ENCODE measurements around the gene ANKRD62. TPM values are rescaled to one million over a fixed set of nuclear protein-coding genes. Genes with fewer than 3 reads are reported as not detected.

Gene ANKRD62
- total RNA-seq, 3 donors from 2014 or later = not detected

DNA sequence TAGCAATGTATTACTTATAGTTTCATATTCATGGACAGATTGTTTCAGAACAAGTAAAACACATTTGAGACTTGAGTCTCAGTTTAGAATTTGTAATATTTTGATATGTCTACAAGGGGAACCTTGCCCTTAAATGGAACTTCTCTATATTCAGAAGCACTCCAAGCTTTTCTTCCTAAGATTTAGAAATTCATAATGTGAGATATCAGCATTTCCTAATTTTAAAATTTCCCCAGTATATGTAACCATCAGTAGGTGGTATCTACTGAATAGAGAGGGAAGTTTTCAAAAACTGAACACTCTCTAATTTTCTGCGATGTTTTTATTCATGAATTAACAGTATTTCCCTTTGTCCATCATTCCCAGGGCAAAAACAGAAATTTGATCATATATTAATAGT, 7.6 kb downstream of the ANKRD62 start:
- DNase-seq (ENCODE audit: low spot score in 2 of 2) = no peak
- H3K27ac ChIP-seq = no peak overlapping the region
- H3K9me3 ChIP-seq = no peaks in the 10 kb centered on the region
- H3K4me1 ChIP-seq = no peaks in the 10 kb centered on the region
- intact Hi-C loops (cut with DNase I; ENCODE audit: low total_unique reads) = no loop called here
- no peaks in the 10 kb centered on the region for H3K27me3 ChIP-seq
- TF ChIP-seq, protein P1, sequence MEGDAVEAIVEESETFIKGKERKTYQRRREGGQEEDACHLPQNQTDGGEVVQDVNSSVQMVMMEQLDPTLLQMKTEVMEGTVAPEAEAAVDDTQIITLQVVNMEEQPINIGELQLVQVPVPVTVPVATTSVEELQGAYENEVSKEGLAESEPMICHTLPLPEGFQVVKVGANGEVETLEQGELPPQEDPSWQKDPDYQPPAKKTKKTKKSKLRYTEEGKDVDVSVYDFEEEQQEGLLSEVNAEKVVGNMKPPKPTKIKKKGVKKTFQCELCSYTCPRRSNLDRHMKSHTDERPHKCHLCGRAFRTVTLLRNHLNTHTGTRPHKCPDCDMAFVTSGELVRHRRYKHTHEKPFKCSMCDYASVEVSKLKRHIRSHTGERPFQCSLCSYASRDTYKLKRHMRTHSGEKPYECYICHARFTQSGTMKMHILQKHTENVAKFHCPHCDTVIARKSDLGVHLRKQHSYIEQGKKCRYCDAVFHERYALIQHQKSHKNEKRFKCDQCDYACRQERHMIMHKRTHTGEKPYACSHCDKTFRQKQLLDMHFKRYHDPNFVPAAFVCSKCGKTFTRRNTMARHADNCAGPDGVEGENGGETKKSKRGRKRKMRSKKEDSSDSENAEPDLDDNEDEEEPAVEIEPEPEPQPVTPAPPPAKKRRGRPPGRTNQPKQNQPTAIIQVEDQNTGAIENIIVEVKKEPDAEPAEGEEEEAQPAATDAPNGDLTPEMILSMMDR (IDR thresholded peaks at IDR 0.05) = no peak
- TF ChIP-seq POLR2A (IDR thresholded peaks at IDR 0.05) (no peak), POLR2AphosphoS5 (IDR thresholded peaks at IDR 0.05) (no peak)
- no peaks in the 10 kb centered on the region for H3K36me3 ChIP-seq
- no peak overlapping the region for H3K4me3 ChIP-seq

DNA sequence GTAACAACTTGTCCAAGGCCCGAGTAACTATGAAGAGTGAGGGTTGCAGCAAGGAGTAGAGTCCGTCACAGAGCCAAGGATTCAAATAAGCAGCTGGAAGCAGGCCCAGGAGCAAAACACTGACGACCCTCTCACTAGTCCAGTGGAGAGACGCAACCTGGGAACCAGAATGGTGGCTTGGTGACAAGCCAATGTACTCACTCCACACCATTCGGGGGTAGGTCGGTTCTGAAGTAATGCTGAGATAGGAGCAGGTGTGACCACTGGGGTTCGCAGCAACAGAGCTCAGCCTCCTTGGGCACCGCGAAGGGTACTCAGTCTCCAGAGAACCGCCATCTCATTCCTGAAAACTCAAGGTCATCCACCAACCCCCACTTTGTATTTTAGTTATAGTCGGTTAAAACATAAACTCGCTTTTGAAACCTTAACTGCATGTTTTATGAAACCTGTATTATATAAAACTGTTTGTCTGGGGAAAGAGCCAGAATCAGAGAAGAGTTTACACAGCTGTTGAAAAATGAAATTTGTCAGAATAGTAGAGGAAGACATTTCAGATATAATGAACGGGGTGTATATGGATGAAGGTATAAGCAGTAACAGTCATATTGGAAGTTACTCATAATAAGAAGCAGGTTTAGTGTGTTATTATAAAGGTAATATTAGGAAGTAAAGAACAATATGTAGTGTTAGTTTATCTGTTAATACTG, 8.6 kb downstream of the ANKRD62 start:
- no peaks in the 10 kb centered on the region for H3K9me3 ChIP-seq
- intact Hi-C loops (cut with DNase I; ENCODE audit: low total_unique reads) = no loop called here
- no peaks in the 10 kb centered on the region for H3K27me3 ChIP-seq
- no peak for TF ChIP-seq POLR2A (IDR thresholded peaks at IDR 0.05)
- TF ChIP-seq, protein P1 (IDR thresholded peaks at IDR 0.05) = no peak
- no peak overlapping the region for H3K27ac ChIP-seq
- DNase-seq (ENCODE audit: low spot score in 2 of 2) = no peak
- no peaks in the 10 kb centered on the region for H3K4me1 ChIP-seq
- no peaks in the 10 kb centered on the region for H3K36me3 ChIP-seq
- H3K4me3 ChIP-seq = no peak overlapping the region

DNA sequence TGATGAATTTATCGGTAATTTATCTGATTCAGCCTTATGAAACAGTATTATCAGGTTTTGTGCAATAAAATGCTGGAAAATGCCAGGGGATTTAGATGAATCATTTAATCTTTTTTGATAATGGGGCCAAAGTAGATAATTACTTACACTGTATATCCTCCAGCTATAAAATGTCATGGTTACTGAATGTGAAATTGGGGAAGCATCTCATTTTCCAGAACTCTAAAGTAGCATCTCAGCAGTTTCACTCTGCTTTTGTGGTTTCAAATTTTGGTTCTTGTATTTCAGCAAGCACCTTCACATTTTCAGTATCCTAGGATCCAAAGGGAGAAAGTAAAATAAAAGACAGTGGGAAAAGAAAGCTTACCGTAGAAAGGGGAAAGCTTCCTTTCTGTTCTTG, 12.8 kb downstream of the ANKRD62 start:
- intact Hi-C loops (cut with DNase I; ENCODE audit: low total_unique reads) = no loop called here
- H3K27ac ChIP-seq = no peak overlapping the region

DNA sequence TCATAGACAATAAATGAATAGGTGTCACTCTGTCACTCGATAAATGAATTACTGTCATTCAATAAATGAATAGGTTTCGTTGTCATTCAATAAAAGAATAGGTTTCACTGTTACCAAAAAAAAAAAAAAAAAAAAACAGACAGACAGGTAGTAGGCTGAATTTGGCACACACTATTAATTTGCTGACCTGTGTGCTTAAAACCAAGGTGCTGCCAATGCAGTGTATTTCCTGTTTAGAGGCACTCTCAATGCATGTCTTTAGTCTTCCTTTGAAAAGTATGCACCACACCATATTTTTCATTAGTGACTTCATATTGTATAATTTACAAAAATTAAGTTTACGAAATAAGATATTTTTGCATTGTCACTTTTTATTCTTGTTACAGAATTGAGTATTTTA, 16.2 kb downstream of the ANKRD62 start:
- Histone ChIP-seq H3K4me1 (no peaks in the 10 kb centered on the region), H3K4me3 (no peak overlapping the region), H3K27me3 (no peaks in the 10 kb centered on the region), H3K36me3 (no peaks in the 10 kb centered on the region), H3K9me3 (peaks cover 0 to 6% of the 10 kb centered on the region in 2 donors), H3K27ac (no peak overlapping the region)
- intact Hi-C loops (cut with DNase I; ENCODE audit: low total_unique reads) = no loop called here
- TF ChIP-seq POLR2AphosphoS5 (IDR thresholded peaks at IDR 0.05) (no peak), POLR2A (IDR thresholded peaks at IDR 0.05) (no peak)
- TF ChIP-seq, protein P1 (IDR thresholded peaks at IDR 0.05) = no peak
- DNase-seq (ENCODE audit: low spot score in 2 of 2) = no peak

More for the DNA sequence above, 12.8 kb downstream of the ANKRD62 start:
- no peaks in the 10 kb centered on the region for H3K36me3 ChIP-seq
- no peak for DNase-seq (ENCODE audit: low spot score in 2 of 2)
- no peaks in the 10 kb centered on the region for H3K4me1 ChIP-seq
- H3K9me3 ChIP-seq = no peaks in the 10 kb centered on the region
- TF ChIP-seq, protein P1 (IDR thresholded peaks at IDR 0.05) = no peak
- TF ChIP-seq POLR2AphosphoS5 (IDR thresholded peaks at IDR 0.05) = no peak
- TF ChIP-seq POLR2A (IDR thresholded peaks at IDR 0.05) = no peak
- no peaks in the 10 kb centered on the region for H3K27me3 ChIP-seq
- H3K4me3 ChIP-seq = no peak overlapping the region

DNA sequence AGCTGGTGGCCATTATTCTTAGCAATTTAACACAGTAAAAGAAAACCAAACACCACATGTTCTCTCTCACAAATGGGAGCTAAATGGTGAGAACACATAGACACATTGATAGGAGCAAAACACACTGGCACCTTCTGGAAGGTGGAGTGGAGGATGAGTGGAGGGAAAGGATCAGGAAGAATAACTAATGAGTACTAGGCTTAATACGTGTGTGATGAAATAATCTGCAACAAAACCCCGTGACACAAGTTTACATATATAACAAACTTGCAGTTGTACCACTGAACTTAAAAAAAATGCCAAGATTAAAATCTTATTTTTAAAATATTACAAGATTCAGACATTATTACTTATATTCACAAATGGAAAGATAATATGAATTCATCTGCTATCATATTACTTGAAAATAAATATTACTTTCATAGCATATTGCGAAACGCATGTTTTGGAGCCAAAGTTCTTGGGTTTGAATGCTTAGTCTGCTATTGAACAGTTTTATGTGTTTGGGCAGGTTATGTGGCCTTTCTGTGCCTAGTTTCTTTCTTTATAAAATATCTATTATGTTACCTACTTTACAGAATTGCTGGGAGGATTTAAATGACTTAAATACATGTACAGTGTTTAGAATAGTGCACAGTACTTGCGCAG, 20.5 kb downstream of the ANKRD62 start:
- Histone ChIP-seq H3K27me3 (no peaks in the 10 kb centered on the region), H3K27ac (no peak overlapping the region), H3K4me3 (no peak overlapping the region), H3K9me3 (peaks cover 0 to 6% of the 10 kb centered on the region in 2 donors), H3K36me3 (no peaks in the 10 kb centered on the region), H3K4me1 (no peaks in the 10 kb centered on the region)
- TF ChIP-seq, protein P1 (IDR thresholded peaks at IDR 0.05) = no peak
- no peak for TF ChIP-seq POLR2AphosphoS5 (IDR thresholded peaks at IDR 0.05)
- TF ChIP-seq POLR2A (IDR thresholded peaks at IDR 0.05) = no peak
- DNase-seq (ENCODE audit: low spot score in 2 of 2) = no peak
- intact Hi-C loops (cut with DNase I; ENCODE audit: low total_unique reads) = no loop called here

Data from breast epithelium (tissue), 4 donors.